HG02763 (cell line): ENCODE measurements around the gene CD8B.
"Not testable (repeated sequence)": the region's sequence is repeated elsewhere in the genome, so short reads cannot be mapped to it uniquely, and the experiment has no call there.

ENCODE experiments used
- ATAC-seq: cut with Tn5 transposase; IDR thresholded peaks from one replicate; pipeline ENCODE4 v1.9.1; 2021; ENCODE audit warnings: mild to moderate bottlenecking, moderate library complexity; ENCODE audit not compliant: unreplicated experiment

CD8B gene

GRCh38 chr2:86861628-86862379, at the start of gene CD8B:
TSS of gene CD8B (minus strand) at chr2:86861886. CDS start at chr2:86861865, 21 bp downstream.
- not testable (repeated sequence) for ATAC-seq

- not testable (repeated sequence) for ATAC-seq
Observed at GRCh38 chr2:86905868-86906267, 44.2 kb upstream of the CD8B start.

GRCh38 chr2:86900687-86901086, 39.0 kb upstream of the CD8B start:
- ATAC-seq = not testable (repeated sequence)

- ATAC-seq = not testable (repeated sequence)
Observed at GRCh38 chr2:86886026-86886425, 24.3 kb upstream of the CD8B start.

GRCh38 chr2:86882865-86883264, 21.2 kb upstream of the CD8B start:
- ATAC-seq = not testable (repeated sequence)

GRCh38 chr2:86882118-86882665, 20.5 kb upstream of the CD8B start:
- ATAC-seq = not testable (repeated sequence)

GRCh38 chr2:86878986-86879385, 17.3 kb upstream of the CD8B start:
- ATAC-seq = not testable (repeated sequence)

- not testable (repeated sequence) for ATAC-seq
Observed at GRCh38 chr2:86870941-86871340, 9.3 kb upstream of the CD8B start.

GRCh38 chr2:86868895-86869468, 7.3 kb upstream of the CD8B start:
- not testable (repeated sequence) for ATAC-seq

- not testable (repeated sequence) for ATAC-seq
Observed at GRCh38 chr2:86862380-86862703, 656 bp upstream of the CD8B start.

- ATAC-seq = not testable (repeated sequence)
Observed at GRCh38 chr2:86861175-86861574, 511 bp downstream of the CD8B start.

GRCh38 chr2:86860573-86860972, 1.1 kb downstream of the CD8B start:
- not testable (repeated sequence) for ATAC-seq

- ATAC-seq = not testable (repeated sequence)
Observed at GRCh38 chr2:86857688-86858087, 4.0 kb downstream of the CD8B start.

GRCh38 chr2:86856498-86856897, 5.2 kb downstream of the CD8B start:
- ATAC-seq = not testable (repeated sequence)

GRCh38 chr2:86855981-86856380, 5.7 kb downstream of the CD8B start:
- not testable (repeated sequence) for ATAC-seq

GRCh38 chr2:86851581-86851980, 10.1 kb downstream of the CD8B start:
- ATAC-seq = not testable (repeated sequence)

GRCh38 chr2:86842607-86843234, 19.0 kb downstream of the CD8B start:
- ATAC-seq = not testable (repeated sequence)

- not testable (repeated sequence) for ATAC-seq
Observed at GRCh38 chr2:86841330-86841729, 20.4 kb downstream of the CD8B start.

- ATAC-seq = not testable (repeated sequence)
Observed at GRCh38 chr2:86839871-86840548, 21.7 kb downstream of the CD8B start.

- not testable (repeated sequence) for ATAC-seq
Observed at GRCh38 chr2:86839455-86839854, 22.2 kb downstream of the CD8B start.

GRCh38 chr2:86837714-86838113, 24.0 kb downstream of the CD8B start:
- ATAC-seq = not testable (repeated sequence)
